ENCODE data around the gene FARS2.
A peak's percentile ranks its signal among the peaks of the same experiment; 100 is the strongest.
"Not testable (repeated sequence)": the region's sequence is repeated elsewhere in the genome, so short reads cannot be mapped to it uniquely, and the experiment has no call there.

Gene FARS2

DNA sequence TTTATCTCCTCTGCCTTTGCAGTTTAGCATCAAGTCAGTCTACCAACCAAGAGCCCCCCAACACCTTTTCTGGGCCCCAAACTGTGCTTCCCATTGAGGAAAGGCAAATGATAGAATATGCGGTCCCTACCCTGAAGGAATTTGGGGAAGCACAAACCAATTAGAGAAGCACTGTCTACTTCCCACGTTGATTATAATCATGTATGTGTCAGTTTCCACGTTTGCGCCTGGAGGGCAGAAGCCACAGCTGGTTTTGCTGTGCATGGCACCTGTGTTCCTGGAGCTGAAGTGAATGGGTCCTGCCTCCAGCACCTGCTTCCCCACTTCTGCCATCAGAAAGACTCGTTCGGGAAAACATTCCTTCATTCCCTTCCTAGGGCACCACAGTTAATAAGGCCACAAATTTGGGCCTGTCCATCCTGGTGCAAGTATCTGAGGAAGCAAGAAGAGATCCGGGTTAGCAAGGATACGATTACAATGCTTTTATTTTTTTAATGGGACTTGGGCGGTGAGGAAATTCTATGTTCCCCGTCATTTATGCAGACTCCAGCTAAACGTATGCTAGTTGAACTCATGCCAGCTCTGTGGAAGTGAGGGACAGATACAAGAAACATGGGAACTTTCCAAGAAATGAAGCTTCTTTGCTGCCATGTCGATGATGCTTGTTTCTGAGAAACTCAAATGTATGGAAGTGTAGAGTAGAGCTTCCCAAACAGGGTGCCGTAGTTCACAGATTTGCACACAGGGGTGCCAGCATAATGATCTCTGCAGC is 411.9 kb downstream of the FARS2 start:
- DNase-seq = no peak

DNA sequence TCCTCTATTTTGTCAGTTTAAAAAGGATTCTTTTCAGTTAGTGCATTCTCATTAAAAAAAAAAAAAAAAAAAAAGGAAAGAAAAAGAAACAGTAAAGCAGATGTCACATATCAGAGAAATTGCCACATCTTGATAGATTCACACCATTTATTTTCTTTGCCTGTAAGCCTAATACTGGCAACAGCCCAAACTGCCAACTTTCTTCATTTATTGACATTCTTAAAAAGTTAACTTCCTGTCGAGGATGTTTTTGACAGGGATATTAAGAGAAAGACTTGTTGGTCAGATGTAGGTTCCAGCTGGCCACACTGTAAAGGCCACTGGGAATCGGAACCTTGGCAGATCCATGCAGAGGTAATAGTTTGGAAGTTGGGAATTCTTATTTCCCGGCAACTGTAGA is 412.8 kb downstream of the FARS2 start:
- DNase-seq = no peak

DNA sequence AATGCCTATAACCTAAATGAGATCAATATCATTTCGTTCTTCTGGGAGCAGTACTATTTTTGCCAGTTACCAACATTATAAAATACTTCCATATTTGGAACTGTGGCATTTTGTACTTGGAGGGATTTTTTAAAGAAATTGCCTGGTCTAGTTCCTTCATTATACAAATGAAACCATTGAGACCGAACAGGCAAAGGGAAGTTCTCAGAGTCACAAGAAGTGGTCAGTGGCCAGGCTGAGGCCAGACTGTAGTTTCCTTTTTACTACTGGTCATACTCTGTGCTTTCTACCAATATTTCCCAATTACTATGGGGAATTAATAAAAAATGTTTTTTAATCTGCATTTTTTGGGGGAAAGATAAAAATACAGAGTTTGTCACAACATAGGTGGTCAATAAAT is 413.4 kb downstream of the FARS2 start:
- DNase-seq = no peak

DNA sequence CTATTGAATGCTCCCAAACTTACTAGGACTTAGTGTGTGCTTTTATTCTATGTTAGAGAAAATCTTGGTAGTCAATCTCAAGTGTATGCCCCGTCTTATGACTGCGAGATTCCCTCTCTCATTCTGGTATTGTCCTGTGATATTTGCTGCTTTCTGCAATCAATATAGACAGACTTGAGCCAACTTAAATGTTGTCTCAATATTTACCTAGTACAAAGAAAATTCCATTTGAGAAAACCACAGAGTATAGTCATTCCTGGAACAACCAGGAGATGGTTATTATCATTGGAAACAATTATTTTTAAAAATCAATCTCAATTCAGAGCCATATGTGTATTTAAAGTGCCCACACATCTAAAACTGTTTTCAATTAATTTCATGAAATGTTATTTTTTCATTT is 415.4 kb downstream of the FARS2 start:
- no peak for DNase-seq

DNA sequence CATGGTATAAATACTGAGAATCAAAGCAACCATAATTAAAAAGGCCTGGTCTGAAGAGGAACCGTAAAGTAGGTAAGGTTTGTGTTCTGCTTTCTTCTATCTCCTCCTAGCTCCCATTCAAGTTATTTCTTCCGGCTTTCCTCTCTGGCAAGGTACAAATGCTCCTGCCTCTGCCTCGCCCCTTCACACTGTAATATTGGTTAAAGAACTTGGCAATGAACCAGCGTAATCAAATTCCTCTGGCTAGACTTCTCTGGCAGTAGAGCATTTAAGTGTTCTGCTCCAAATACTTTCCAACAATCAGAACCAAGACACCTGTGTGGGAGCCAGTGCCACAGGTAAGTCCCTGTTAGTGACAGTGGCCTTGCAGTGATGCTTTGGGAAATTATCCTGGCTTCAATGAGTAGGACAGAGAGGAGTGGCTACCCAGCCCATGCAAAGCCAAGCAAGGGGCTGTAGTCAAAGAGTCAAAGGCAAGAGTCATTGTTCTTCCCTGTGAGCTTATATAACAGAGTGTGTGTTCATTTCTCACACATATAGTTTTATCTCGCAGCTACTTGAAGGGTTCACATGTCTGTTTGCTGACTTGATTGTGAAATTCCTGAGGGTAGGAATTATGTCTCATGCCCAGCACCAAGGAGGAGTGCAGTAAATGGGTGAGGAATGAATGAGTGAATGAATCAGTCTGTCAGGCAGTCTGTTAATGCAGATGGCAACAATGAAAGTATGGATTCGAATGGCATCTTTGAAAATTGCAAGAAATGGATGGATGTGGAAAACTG is 416.1 kb downstream of the FARS2 start:
- DNase-seq = peak; percentile 44

DNA sequence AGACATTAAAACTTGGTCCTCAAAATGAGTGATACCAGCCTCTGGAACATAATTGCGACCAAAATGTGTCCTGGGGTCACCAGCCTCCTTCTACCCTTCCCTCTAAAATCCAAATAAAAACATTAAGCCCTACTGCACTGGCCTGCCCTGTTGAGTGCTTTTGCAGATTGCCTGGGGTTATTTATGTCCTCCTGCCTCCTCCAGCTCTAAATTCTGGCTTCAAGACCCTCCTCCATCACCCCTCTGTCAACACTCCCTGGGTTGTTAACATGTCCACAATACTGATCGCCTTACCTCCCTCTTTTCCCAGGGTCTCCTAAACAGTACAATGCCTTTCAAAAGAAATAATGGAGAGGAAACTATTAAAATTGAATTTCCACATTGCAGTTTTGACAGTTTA is 418.0 kb downstream of the FARS2 start:
- no peak for DNase-seq

DNA sequence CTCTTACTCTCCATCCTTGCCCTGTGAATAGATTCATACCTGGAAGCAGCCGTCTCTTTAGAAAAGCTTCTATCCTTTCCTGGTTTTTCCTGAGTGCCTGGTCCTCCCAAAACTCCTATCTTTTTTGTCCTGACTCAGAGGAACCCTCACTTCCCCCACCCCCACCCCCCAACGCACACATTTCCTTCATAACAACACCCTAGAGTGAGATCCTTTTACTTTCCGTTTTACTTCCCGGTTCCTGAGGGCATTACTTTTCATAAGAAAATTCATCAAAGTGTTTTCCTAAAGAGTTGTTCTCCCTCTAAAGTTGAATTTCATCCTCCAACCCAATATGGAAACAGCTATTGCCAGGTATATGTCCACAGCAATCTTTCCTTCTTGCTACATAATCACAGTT is 418.4 kb downstream of the FARS2 start:
- DNase-seq = no peak

DNA sequence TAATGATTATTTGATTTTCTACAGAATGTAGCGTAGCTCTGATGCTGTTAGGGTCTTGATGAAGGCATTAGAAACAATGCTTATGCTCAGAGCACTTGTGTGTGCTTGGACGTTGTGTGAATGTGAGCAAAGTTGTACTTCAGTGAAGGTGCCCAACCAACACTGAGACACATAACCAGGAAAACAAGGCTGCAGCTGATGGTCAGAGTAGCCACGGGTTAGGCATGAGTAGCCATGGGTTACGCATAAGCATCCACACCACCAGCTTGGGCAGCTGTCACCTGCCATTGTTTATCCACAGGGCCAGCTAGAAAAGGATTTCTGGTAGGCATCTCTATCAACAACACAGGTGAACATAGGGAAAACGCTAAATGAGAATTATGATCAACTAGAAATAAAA is 418.8 kb downstream of the FARS2 start:
- peak; percentile 16 for DNase-seq

DNA sequence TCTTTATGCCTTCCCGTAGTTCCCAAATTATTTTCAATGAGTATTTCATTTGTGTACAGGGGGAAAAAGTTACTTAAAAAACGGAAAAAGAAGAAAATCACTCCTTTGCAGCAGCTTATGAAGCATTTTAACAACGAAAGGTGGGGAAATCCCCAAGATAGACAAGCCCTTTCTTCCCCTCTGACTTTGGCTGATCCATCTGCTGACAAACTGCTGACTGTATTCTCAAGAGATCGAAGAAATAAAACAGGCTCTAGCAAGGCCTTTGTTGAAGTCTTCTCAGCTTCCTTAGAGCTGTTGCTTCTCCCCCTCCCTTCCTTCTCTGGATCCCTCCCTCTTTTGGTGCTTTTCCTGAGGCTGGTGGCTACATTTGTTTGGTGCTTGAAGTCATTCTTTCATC is 420.2 kb downstream of the FARS2 start:
- DNase-seq = no peak

DNA sequence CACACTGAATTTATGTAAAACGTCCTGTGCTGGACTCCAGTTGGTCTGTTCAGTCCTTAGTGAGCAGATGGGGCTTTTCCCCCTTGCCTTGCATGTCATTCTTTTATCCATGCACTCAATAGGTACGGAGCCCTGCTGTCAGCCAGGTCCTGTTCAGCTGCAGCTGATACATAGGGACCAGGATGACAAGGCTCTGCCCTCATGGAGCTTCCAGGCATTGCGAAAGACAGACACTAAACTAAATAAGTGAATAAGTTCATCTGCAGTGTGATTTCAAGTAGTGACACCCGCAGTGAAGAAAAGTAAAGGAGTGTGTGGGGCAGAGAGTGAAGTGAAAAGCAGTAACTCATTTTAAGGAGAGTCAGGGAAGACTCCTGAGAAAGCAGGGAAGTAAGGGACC is 421.2 kb downstream of the FARS2 start:
- DNase-seq = no peak

DNA sequence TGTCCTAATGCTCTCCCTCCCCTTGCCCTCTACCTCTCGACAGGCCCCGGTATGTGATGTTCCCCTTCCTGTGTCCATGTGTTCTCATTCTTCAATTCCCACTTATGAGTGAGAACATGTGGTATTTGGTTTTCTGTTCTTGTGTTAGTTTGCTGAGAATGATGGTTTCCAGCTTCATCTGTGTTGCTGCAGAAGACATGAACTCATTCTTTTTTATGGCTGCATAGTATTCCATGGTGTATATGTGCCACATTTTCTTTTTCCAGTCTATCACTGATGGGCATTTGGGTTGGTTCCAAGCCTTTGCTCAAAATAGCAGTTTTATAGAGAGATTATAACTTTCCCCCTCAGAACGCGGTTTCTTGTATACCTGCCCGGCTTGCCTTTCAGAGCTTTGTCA is 422.4 kb downstream of the FARS2 start:
- DNase-seq = not testable (repeated sequence)

DNA sequence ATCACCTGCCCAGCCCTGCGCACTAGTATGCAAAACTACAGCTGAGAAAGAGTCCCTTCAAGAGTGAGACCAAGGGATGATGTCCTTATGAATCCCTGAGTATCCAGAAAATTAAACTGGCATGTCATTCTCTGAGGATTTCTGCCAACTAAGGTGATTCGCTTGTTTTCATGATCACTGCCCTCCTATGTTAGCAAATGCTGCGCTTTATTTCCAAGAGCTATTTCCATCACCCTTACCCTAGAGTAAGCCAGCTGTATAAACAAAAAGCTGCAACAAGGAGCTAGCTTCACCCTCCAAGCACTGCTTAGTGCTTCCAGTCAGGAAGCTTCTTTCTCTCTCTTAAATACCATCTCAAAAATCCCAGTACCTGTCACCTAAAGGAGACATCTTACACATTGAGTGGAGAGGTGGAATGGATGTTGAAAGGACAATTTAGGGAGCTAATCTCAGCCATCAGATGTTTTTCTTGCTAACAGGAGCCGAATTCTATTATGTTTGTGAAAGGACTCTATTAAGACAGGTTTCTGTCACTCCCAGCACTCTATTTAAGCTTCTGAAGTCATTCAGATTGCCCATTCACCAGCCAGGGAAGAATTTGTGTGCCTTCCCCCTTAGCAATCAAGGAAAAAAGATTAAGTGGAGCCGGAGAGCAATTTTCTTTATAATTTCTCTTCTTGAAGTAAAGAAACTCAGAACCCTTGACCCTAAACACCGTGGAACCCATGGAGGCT is 423.2 kb downstream of the FARS2 start:
- peak; percentile 67 for DNase-seq

DNA sequence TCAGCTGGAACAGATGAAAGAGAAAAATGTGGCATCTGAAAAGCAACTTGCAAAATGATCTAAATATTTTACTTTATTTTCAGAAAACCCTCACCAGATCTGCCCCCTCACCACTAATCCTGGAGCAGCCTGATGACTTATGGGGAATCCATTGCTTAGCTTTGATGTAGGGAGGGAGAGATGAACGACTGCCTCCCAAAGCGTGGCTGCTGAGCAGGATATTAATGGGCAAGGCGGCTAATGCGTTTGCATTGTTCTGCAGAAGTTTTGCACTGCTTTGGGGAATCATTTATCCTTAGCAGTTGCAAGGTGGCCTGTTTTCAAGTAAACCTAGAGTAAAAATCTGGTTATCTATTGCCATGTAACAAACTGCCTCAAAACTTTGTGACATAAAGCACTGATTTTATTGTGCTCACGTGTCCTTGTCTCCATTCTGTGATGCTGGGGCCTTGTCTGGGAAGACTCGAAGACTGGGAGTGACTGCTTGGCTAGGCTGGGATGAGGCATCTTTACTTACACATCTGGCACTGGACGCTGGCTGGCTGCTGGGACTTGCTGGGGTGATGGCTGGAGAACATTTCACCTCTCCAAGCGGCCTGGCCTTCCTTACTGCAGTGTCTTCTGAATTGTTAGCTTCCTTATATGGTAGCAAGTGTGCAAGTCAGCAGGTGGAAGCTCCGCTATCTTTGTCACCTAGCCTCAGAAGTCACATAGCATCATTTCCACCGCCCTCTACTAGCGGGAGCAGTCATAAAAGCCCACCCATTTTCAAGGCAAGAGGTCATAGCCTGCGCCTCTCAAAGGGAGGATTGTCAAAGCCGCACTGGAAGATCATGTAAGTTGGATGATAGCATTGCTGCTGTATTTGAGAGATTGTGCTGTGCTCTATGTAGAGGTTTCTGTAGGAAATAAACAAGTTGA is 432.2 kb downstream of the FARS2 start:
- no peak for DNase-seq

DNA sequence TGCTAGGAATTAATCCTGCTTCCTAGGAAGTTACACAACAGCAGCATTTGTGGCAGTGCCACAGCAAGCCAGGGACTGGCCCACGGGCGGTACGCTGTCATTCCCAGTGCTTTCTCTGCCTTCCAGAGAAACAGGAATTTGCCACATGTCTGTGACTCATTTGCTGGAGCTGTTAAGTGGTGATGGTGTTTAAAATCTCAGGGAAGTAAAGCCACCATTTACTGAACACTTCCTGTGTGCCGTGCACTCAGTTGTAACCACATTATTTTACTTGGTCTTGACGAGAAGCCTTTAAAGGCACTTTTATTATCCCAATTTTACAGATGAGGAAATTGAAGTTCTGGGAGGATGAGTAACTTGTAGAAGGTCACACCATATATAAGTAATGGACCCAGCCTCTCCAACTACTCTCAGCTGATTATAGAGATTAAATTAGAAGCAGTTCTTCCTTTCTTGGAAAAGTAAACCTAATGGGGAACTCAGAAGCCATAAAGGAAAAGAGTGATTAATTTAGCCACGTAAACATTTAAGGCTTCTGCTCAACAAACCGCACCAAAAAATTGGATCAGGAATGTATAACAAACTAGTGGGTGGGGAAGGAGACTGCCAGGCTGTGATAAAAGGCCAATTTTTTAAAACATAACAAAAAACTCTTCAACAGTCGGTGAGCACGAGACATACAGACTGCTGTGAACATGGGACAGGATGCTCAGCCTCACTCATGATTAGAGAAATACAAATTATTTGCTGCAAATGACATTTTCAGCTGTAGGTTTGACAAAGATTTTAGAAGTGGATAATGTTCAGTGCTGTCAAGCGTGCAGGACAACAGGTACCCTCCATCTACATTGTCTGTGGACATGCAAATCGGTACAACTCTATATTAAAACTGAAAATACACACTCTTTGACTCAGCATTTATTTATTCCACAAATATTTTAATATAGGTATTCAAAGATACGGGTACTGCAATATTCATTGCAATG is 434.2 kb downstream of the FARS2 start:
- DNase-seq = no peak

DNA sequence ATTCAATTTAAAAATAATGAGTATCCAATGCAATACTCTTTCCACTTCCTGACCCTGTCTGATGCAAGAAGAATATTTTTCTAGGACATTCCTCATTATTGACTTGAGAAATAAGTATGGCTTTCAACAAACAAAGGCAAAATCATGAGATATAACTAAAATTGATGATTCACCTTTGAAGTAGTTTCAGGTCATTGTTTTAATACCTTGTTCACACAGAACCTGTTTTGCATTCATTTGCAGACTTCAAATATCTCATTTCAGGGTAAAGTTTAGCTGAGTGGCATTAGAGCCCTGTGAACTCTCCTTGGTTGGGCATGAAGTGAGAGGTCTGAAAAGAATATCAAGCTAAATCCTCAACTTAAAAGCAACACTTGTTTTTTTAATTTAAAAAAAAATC is 436.2 kb downstream of the FARS2 start:
- DNase-seq = no peak

DNA sequence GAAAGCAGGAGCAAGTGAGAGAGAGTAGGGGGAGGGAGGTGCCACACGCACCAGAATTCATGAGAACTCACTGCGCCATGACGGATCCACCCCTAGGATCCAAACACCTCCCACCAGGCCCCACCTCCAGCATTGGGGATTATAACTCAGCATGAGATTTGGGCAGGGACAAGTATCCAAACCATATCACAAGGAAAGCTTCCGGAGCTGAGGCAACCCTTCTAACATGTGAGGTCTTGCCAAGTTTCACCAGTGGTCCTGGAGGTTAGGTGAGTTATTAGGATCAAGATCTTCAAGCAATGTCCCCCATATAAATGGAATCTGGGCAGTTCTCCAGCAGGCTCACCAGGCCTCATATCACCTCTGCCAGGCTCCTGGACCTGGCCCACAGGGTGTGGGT is 437.0 kb downstream of the FARS2 start:
- DNase-seq = no peak

DNA sequence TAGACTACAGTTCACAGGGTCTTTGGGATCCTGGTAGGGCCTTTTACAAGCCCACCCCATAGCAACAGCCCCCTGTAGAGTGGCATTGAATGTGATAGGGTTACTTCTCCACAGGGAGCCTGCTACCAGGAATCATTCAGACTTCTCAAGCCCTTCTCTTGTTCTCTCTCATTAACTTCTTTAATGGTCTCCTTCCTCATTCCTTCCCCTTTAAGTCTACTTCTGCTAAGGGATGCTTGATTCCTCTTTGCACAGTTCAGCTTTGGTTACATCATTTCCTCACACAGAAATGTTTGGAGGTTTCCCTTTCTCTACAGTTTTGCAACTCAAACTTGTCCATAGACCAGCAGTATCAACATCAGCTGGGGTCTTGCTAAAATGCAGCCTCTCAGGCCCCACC is 437.8 kb downstream of the FARS2 start:
- DNase-seq = not testable (repeated sequence)

DNA sequence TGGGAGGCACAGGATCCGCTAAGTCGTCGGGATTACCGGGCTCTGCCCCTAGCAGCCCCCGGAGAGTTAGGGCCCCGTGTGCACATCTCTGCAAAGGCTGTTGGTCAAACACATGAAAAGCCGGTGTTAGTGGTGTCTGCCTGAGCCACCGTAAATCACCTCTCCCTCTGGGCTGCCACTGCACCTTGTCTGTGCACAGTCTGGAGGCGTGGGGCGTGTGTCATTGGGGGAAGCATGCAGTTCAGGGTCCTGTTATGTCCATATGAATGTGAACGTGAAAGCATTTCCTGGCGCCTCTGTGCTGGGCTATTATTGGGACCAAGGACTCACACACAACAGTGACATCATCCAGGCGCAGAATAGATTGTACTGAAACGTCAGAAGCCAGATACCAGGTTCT is 439.9 kb downstream of the FARS2 start:
- DNase-seq = no peak

DNA sequence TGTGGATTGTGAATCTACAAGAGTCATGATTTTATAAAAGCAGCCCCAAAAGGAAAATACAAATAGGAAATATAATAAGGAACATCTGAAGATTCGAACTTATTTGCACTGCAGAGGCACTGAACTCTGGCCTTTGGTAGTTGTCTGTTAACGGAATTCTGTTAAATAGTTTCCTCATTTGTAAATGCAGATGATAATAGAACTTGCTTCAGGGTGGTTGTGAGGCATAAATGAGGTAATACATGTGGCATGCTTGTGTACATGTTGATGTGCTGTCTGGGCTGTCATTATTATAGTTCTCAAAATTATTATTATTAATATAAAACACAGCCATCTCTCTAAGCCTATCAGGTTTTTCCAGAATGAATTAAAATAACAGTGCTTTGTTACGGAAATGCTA is 443.4 kb downstream of the FARS2 start:
- DNase-seq = no peak

DNA sequence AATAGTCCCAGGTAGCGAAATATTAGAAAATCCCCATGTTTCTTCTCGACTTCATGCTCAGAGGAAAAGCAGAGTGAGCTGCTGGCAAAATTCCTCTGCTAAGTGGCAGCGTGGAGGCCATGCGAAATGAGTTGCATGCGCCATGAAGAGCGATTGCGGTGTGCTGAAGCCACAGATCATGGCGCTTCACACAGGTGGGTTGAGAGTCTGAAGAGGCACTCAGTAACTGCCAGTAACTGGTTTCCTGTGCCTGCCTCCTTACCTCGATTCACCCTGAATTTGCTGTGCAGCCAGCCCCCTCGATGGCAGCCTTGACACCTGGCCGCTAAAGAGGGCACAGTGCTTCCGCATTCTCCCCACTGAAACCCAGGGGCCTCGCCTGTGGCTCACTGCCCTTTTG is 443.9 kb downstream of the FARS2 start:
- no peak for DNase-seq

All from NCI-H2029 (cell line).